ENCODE results near the gene AXIN2.

DNA sequence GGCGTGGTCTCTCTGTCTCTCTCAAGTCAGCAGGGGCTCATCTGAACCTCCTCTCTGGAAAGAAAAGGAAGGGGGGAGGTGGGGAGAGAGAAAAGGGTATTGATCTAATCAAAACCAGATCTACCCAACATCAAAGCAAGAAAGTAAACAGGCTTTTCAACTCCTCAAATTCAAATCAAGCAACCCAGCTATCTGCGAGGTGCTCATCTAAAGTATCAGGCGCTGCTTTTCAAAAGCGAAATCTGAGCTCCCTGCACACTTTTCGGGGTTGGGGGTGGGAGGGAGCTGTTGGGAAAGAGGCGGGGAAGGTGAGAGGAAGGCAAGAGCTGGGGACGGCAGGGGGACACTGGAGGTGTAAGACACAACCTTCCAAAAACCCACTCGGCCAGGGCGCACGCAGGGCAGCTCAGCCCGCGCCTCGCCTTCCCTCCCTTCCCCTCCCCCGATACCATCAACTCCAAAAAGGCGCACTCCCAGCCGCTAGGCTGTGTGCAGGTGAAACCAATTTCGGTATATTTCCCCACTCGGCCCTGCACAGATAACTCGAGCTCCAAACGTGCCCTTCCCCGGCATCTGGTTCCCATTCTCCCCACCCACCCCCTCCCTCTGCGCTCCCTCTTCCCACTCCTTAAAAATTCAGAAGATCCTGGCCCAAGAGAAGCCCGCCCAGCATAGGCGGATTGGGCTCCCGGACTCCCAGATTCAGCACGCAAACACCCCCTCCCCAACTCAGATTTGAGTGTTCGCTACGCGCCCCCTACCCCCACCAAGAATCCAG is 2.6 kb downstream of the AXIN2 start:
- no peak for TF ChIP-seq POLR2A (IDR thresholded peaks at IDR 0.05)
- TF ChIP-seq, protein P1, sequence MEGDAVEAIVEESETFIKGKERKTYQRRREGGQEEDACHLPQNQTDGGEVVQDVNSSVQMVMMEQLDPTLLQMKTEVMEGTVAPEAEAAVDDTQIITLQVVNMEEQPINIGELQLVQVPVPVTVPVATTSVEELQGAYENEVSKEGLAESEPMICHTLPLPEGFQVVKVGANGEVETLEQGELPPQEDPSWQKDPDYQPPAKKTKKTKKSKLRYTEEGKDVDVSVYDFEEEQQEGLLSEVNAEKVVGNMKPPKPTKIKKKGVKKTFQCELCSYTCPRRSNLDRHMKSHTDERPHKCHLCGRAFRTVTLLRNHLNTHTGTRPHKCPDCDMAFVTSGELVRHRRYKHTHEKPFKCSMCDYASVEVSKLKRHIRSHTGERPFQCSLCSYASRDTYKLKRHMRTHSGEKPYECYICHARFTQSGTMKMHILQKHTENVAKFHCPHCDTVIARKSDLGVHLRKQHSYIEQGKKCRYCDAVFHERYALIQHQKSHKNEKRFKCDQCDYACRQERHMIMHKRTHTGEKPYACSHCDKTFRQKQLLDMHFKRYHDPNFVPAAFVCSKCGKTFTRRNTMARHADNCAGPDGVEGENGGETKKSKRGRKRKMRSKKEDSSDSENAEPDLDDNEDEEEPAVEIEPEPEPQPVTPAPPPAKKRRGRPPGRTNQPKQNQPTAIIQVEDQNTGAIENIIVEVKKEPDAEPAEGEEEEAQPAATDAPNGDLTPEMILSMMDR (IDR thresholded peaks at IDR 0.05) = no peak

Data from testis (tissue), 2 donors.